Esophagus squamous epithelium (tissue), 5 donors: ENCODE results near the gene FLYWCH1. TPM values are rescaled to one million over a fixed set of nuclear protein-coding genes. Genes with fewer than 3 reads are reported as not detected.
"Not testable (repeated sequence)": the region's sequence is repeated elsewhere in the genome, so short reads cannot be mapped to it uniquely, and the experiment has no call there.

Experiments
- DNase-seq: peaks from one replicate; lab custom pipeline; 2025; lab: John Stamatoyannopoulos, UW
- H3K27ac ChIP-seq, 4 donors: fragments of 200-600 bp; sonication (generic); one replicate each; pipeline ENCODE4 v1.5.1; 2016 to 2019; ENCODE audit warnings: mild to moderate bottlenecking in 1 of 4
- H3K27me3 ChIP-seq, 4 donors: fragments of 200-600 bp; sonication (generic); 1 replicate in 3 of 4; 2 replicates in 1 of 4; pipeline versions ENCODE4 v1.5.1 to v1.6.0; 2017 to 2021; ENCODE audit warnings: antibody characterized with exemption in 1 of 4
- H3K36me3 ChIP-seq, 3 donors: fragments of 200-600 bp; sonication (generic); one replicate each; pipeline ENCODE4 v1.5.1; 2016 to 2019
- H3K4me1 ChIP-seq, 3 donors: fragments of 200-600 bp; sonication (generic); one replicate each; pipeline ENCODE4 v1.5.1; 2017 to 2019
- H3K4me3 ChIP-seq, 4 donors: fragments of 200-600 bp; sonication (generic); 1 replicate in 3 of 4; 2 replicates in 1 of 4; pipeline ENCODE4 v1.5.1; 2016 to 2019; ENCODE audit warnings: mild to moderate bottlenecking in 2 of 4, moderate library complexity in 1 of 4
- H3K9me3 ChIP-seq, 3 donors: fragments of 200-600 bp; sonication (generic); one replicate each; pipeline ENCODE4 v1.5.1; 2016 to 2019
- POLR2A ChIP-seq, 4 donors: fragments of 450-650 bp; IDR thresholded peaks; one replicate each; pipeline ENCODE4 v1.6.1; 2017; ENCODE audit warnings: antibody characterized with exemption in 4 of 4, mild to moderate bottlenecking in 4 of 4, moderate library complexity in 3 of 4
- WGBS, 2 donors: methylation state at CpG; one replicate each; pipeline ENCODE4 v1.1.5; 2018; 5-methylcytosine and 5-hydroxymethylcytosine counted together
- intact Hi-C: fragments of 100-400 bp; cut with DNase I; formaldehyde crosslinking; loops from one replicate; pipeline ENCODE4 v1.15.0; 2022
- total RNA-seq, 4 donors: library from RNA; depleted of rRNA; stranded (reverse); fragments of >200 nt; gene quantifications; one replicate each; pipeline ENCODE4 v1.1.0, GENCODE V29; 2016
- TF ChIP-seq, protein P1 (sequence below), 6 experiments: fragments of 450-650 bp in 4 of 6; fragments of 200-600 bp in 2 of 6; sonication (generic) in 2 of 6; IDR thresholded peaks; one replicate each; pipeline ENCODE4 v1.5.1; 2016 to 2019; ENCODE audit warnings: antibody characterized with exemption in 6 of 6, mild to moderate bottlenecking in 4 of 6, moderate library complexity in 4 of 6
- donor health status: DM: yes; HTN: yes; CAD: no.

FLYWCH1 gene
- total RNA-seq, 4 donors from 2014 or later: 25.4 to 52.1 (median 27.1) TPM

- H3K27me3 ChIP-seq, H3K4me3 ChIP-seq, H3K36me3 ChIP-seq, DNase-seq, intact Hi-C loops, H3K9me3 ChIP-seq: not testable (repeated sequence)
- 16 to 24% methylated on average over 9 to 11 of the region's 17 CpGs for WGBS, 2 donors
- Histone ChIP-seq H3K4me1 (peaks cover 12 to 40% (median 18%) of the 10 kb centered on the region in 3 donors), H3K27ac (peak overlapping the region in 2 of 4 donors; percentile 73 to 99)
- TF ChIP-seq, protein P1, sequence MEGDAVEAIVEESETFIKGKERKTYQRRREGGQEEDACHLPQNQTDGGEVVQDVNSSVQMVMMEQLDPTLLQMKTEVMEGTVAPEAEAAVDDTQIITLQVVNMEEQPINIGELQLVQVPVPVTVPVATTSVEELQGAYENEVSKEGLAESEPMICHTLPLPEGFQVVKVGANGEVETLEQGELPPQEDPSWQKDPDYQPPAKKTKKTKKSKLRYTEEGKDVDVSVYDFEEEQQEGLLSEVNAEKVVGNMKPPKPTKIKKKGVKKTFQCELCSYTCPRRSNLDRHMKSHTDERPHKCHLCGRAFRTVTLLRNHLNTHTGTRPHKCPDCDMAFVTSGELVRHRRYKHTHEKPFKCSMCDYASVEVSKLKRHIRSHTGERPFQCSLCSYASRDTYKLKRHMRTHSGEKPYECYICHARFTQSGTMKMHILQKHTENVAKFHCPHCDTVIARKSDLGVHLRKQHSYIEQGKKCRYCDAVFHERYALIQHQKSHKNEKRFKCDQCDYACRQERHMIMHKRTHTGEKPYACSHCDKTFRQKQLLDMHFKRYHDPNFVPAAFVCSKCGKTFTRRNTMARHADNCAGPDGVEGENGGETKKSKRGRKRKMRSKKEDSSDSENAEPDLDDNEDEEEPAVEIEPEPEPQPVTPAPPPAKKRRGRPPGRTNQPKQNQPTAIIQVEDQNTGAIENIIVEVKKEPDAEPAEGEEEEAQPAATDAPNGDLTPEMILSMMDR (IDR thresholded peaks at IDR 0.05): peak; percentile 22 to 81 (median 76)
Observed at GRCh38 chr16:2907084-2907753, 4.5 kb upstream of the FLYWCH1 start.

GRCh38 chr16:2910441-2910969 is 1.2 kb upstream of the FLYWCH1 start:
- no peak for TF ChIP-seq POLR2A (IDR thresholded peaks at IDR 0.05)
- TF ChIP-seq, protein P1 (IDR thresholded peaks at IDR 0.05): no peak
- no peak overlapping the region for H3K27ac ChIP-seq
- no peak overlapping the region for H3K4me3 ChIP-seq
- H3K27me3 ChIP-seq: no peaks in the 10 kb centered on the region
- 59% methylated on average over 5 of the region's 5 CpGs for WGBS, 2 donors
- intact Hi-C loops: no loop called here
- DNase-seq: no peak
- peaks cover 14 to 59% (median 24%) of the 10 kb centered on the region in 3 donors for H3K4me1 ChIP-seq
- peaks cover 4 to 17% (median 6%) of the 10 kb centered on the region in 3 donors for H3K36me3 ChIP-seq
- no peaks in the 10 kb centered on the region for H3K9me3 ChIP-seq

DNA sequence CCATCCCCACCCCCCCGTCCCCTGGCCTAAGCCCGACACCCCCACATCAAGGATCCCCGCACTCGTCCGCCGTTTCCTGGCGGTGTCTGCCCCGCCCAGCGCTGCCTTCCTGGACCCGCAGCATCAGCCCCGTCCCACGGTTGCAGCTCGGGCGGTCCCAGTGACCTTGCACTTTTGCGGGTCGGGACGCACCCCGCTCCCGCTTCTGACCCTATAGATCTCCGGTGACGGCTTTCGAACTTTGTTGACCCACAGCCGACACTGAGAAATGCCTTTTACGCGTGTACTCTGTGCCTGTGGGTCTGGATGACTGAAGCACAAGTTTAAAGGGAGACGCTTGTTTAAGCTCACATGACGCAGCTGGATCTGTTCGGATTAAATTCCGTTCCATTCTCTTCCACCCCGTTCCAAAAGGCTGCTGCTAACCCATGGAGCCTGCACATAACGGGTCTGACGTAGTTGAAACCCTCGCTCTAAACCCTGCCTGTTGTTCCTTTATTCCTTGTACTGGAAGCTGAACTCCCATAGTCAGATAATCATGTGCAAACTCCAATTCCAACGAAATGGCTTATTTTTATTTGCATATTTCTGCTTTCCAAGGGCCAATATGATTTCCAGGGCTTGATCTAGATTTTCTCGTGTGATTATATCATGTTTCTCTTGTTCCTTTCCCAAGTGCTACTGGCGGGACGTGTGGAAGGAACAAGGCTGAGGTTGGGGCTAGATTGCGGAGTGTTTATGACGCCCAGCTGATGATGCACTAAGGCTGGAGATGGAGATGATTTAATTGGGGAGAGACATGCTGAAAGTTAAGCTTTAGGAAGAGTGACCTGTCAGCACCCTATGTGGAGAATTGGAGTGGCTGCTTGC is 834 bp downstream of the FLYWCH1 start:
- WGBS, 2 donors: 4 to 15% methylated on average over 16 to 26 of the region's 39 CpGs
- peaks cover 4 to 35% (median 6%) of the 10 kb centered on the region in 3 donors for H3K36me3 ChIP-seq
- no peak for TF ChIP-seq POLR2A (IDR thresholded peaks at IDR 0.05)
- TF ChIP-seq, protein P1 (IDR thresholded peaks at IDR 0.05): no peak
- peak overlapping the region; percentile 87 to 96 (median 92) for H3K27ac ChIP-seq
- no peaks in the 10 kb centered on the region for H3K9me3 ChIP-seq
- H3K4me3 ChIP-seq: peak overlapping the region; percentile 70 to 94 (median 83)
- no peaks in the 10 kb centered on the region for H3K27me3 ChIP-seq
- no peak for DNase-seq
- H3K4me1 ChIP-seq: peaks cover 10 to 54% (median 28%) of the 10 kb centered on the region in 3 donors
- intact Hi-C loops: no loop called here

DNA sequence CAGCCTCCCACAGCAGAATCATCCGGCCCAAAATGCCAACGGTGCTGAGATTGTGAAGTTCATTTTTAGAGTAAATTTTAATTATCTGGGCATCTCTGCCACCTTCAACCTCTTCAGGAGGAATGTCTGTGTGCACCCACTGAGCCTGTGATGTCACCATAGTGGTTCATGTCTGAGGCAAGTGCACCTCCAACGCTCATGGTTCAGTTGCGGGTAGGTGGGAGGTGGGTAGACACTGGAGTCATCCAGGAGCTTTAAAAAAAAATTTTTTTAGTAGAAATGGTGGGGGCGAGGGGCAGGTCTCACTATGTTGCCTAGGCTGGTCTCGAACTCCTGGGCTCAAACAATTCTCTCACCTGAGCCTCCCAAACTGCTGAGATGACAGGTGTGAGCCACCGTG is 1.9 kb downstream of the FLYWCH1 start:
- no peak for DNase-seq
- peak overlapping the region in 1 of 4 donors; percentile 90 for H3K27ac ChIP-seq
- no peak overlapping the region for H3K4me3 ChIP-seq
- peaks cover 10 to 57% (median 30%) of the 10 kb centered on the region in 3 donors for H3K4me1 ChIP-seq
- no peaks in the 10 kb centered on the region for H3K9me3 ChIP-seq
- no peaks in the 10 kb centered on the region for H3K27me3 ChIP-seq
- intact Hi-C loops: no loop called here
- peaks cover 4 to 40% (median 6%) of the 10 kb centered on the region in 3 donors for H3K36me3 ChIP-seq
- TF ChIP-seq, protein P1 (IDR thresholded peaks at IDR 0.05): no peak
- TF ChIP-seq POLR2A (IDR thresholded peaks at IDR 0.05): no peak
- 77 to 78% methylated on average over 7 of the region's 7 CpGs for WGBS, 2 donors
